H9 (cell line): ENCODE data around the gene SLC24A3. TPM values are rescaled to one million over a fixed set of nuclear protein-coding genes. Genes with fewer than 3 reads are reported as not detected.

Source experiments
- DNase-seq: peaks from one replicate; pipeline ENCODE4 v3.0.0-alpha.2; 2017
- H2AFZ ChIP-seq: one replicate; pipeline ENCODE4 v1.6.1; 2013; ENCODE audit warnings: mild to moderate bottlenecking, low read length, control low read depth, moderate library complexity
- H2AK5ac ChIP-seq: 2 replicates; pipeline ENCODE4 v1.6.1; 2013; ENCODE audit warnings: low read length, control low read depth, mixed read lengths; ENCODE audit not compliant: insufficient read length
- H2BK120ac ChIP-seq: one replicate; pipeline ENCODE4 v1.6.1; 2013; ENCODE audit warnings: low read depth, mild to moderate bottlenecking, low read length, control low read depth, inconsistent platforms; ENCODE audit not compliant: poor library complexity, severe bottlenecking
- H2BK12ac ChIP-seq: 2 replicates; pipeline ENCODE4 v1.6.1; 2013; ENCODE audit warnings: low read length, control low read depth, mixed read lengths, low read depth; ENCODE audit not compliant: insufficient read length
- H2BK15ac ChIP-seq: 2 replicates; pipeline ENCODE4 v1.6.1; 2013; ENCODE audit warnings: low read depth, low read length, control low read depth
- H2BK20ac ChIP-seq: one replicate; pipeline ENCODE4 v1.6.1; 2013; ENCODE audit warnings: low read depth, mild to moderate bottlenecking, low read length, control low read depth, inconsistent platforms; ENCODE audit not compliant: poor library complexity, severe bottlenecking
- H2BK5ac ChIP-seq: 2 replicates; pipeline ENCODE4 v1.6.1; 2013; ENCODE audit warnings: low read length, control low read depth, mixed read lengths; ENCODE audit not compliant: insufficient read length
- H3K14ac ChIP-seq: 2 replicates; pipeline ENCODE4 v1.6.1; 2013; ENCODE audit warnings: low read length, control low read depth; ENCODE audit not compliant: insufficient read depth
- H3K18ac ChIP-seq: 2 replicates; pipeline ENCODE4 v1.6.1; 2013; ENCODE audit warnings: low read depth, mild to moderate bottlenecking, mixed read lengths, low read length, control low read depth; ENCODE audit not compliant: insufficient read length
- H3K23ac ChIP-seq: 2 replicates; pipeline ENCODE4 v1.6.1; 2013; ENCODE audit warnings: low read length, control low read depth, mixed read lengths, low read depth; ENCODE audit not compliant: insufficient read length
- H3K23me2 ChIP-seq: 2 replicates; pipeline ENCODE4 v1.6.1; 2013; ENCODE audit warnings: low read depth, mild to moderate bottlenecking, mixed read lengths, low read length, control low read depth; ENCODE audit not compliant: insufficient read length, poor library complexity, severe bottlenecking
- H3K27ac ChIP-seq: 2 replicates; pipeline ENCODE4 v1.5.1; 2013; ENCODE audit warnings: low read length, control low read depth, mixed read lengths, low read depth; ENCODE audit not compliant: insufficient read length
- H3K27me3 ChIP-seq: 2 replicates; pipeline ENCODE4 v1.6.1; 2013; ENCODE audit warnings: low read length, control low read depth, inconsistent platforms; ENCODE audit not compliant: insufficient read depth
- H3K4ac ChIP-seq: 2 replicates; pipeline ENCODE4 v1.6.1; 2013; ENCODE audit warnings: low read depth, mild to moderate bottlenecking, control low read depth, inconsistent platforms, low read length, moderate library complexity
- H3K4me1 ChIP-seq: 2 replicates; pipeline ENCODE4 v1.6.1; 2013; ENCODE audit warnings: low read length, control low read depth, inconsistent platforms; ENCODE audit not compliant: insufficient read depth
- H3K4me2 ChIP-seq: 2 replicates; pipeline ENCODE4 v1.6.1; 2013; ENCODE audit warnings: low read length, control low read depth, mixed read lengths; ENCODE audit not compliant: insufficient read length, insufficient read depth
- H3K56ac ChIP-seq: 2 replicates; pipeline ENCODE4 v1.6.1; 2013; ENCODE audit warnings: low read depth, mild to moderate bottlenecking, mixed read lengths, low read length, control low read depth; ENCODE audit not compliant: insufficient read length
- H3K79me1 ChIP-seq: 2 replicates; pipeline ENCODE4 v1.6.1; 2013; ENCODE audit warnings: low read depth, mild to moderate bottlenecking, moderate library complexity, low read length, control low read depth, inconsistent platforms; ENCODE audit not compliant: insufficient read depth, poor library complexity, severe bottlenecking
- H3K79me2 ChIP-seq: 2 replicates; pipeline ENCODE4 v1.6.1; 2013; ENCODE audit warnings: low read length, control low read depth, inconsistent platforms; ENCODE audit not compliant: insufficient read depth
- H3K9ac ChIP-seq: 2 replicates; pipeline ENCODE4 v1.6.1; 2013; ENCODE audit warnings: low read length, control low read depth, mixed read lengths; ENCODE audit not compliant: insufficient read length; ENCODE audit errors: extremely low read depth
- H3K9me3 ChIP-seq: one replicate; pipeline ENCODE4 v1.6.1; 2013; ENCODE audit warnings: low read depth, low read length, inconsistent platforms; ENCODE audit not compliant: control insufficient read depth
- H3T11ph ChIP-seq: one replicate; pipeline ENCODE4 v1.6.1; 2013; ENCODE audit warnings: mild to moderate bottlenecking, low read length, control low read depth, inconsistent platforms
- H4K20me1 ChIP-seq: one replicate; pipeline ENCODE4 v1.6.1; 2013; ENCODE audit not compliant: control insufficient read depth, insufficient read length, insufficient read depth
- H4K5ac ChIP-seq: 2 replicates; pipeline ENCODE4 v1.6.1; 2013; ENCODE audit warnings: low read depth, mild to moderate bottlenecking, mixed read lengths, low read length, control low read depth; ENCODE audit not compliant: insufficient read length
- H4K8ac ChIP-seq: replicated peaks from 2 replicates; pipeline ENCODE4 v1.6.1; 2013; ENCODE audit warnings: low read length, control low read depth, mixed read lengths, low read depth; ENCODE audit not compliant: insufficient read length
- H4K91ac ChIP-seq: 2 replicates; pipeline ENCODE4 v1.6.1; 2013; ENCODE audit warnings: low read depth, mild to moderate bottlenecking, moderate library complexity, mixed read lengths, low read length, control low read depth; ENCODE audit not compliant: insufficient read length
- H3K27ac Mint-ChIP-seq, 3 experiments: 2 replicates in 2 of 3; 3 replicates in 1 of 3; pipeline ENCODE4 v1.8.0; 2020 to 2021; ENCODE audit warnings: mixed read lengths in 3 of 3, mild to moderate bottlenecking in 1 of 3, moderate library complexity in 1 of 3
- H3K27me3 Mint-ChIP-seq: 2 replicates; pipeline ENCODE4 v1.8.0; 2021; ENCODE audit warnings: low read depth, mild to moderate bottlenecking, moderate library complexity, mixed read lengths
- H3K36me3 Mint-ChIP-seq, 3 experiments: 2 replicates in 2 of 3; 3 replicates in 1 of 3; pipeline ENCODE4 v1.8.0; 2020 to 2021; ENCODE audit warnings: low read depth in 3 of 3, mixed read lengths in 3 of 3; ENCODE audit not compliant: insufficient read depth in 1 of 3
- H3K4me1 Mint-ChIP-seq, 2 experiments: 2 replicates each; pipeline ENCODE4 v1.8.0; 2020; ENCODE audit warnings: mixed read lengths in 2 of 2
- H3K4me3 Mint-ChIP-seq, 2 experiments: 2 replicates in 1 of 2; 3 replicates in 1 of 2; pipeline ENCODE4 v1.8.0; 2020 to 2021; ENCODE audit warnings: mild to moderate bottlenecking in 2 of 2, mixed read lengths in 2 of 2, moderate library complexity in 1 of 2
- H3K9me3 Mint-ChIP-seq, 2 experiments: 2 replicates in 1 of 2; 3 replicates in 1 of 2; pipeline ENCODE4 v1.8.0; 2020; ENCODE audit warnings: mild to moderate bottlenecking in 2 of 2, mixed read lengths in 2 of 2, moderate library complexity in 1 of 2
- CTCF ChIP-seq: fragments of 200-600 bp; sonication (generic); conservative IDR thresholded peaks from 3 replicates; pipeline ENCODE4 v1.8.0; 2021; ENCODE audit warnings: antibody characterized with exemption, mild to moderate bottlenecking
- WGBS: extraction: QIAGEN DNeasy Blood & Tissue Kit; methylation state at CpG from one replicate; pipeline ENCODE4 v1.1.7; 2013; ENCODE audit warnings: missing lambda C conversion rate, low lambda C conversion rate, mixed read lengths; ENCODE audit not compliant: insufficient read length; ENCODE audit errors: extremely low coverage; 5-methylcytosine and 5-hydroxymethylcytosine counted together
- total RNA-seq: library from RNA; stranded (reverse); gene quantifications from 2 replicates; pipeline ENCODE4 v1.2.1, GENCODE V29; 2021

The SLC24A3 gene
- total RNA-seq, 1 experiment from 2014 or later = 0.83 TPM

GRCh38 chr20:19492116-19492515 lies 279.7 kb downstream of the SLC24A3 start:
- Mint-ChIP-seq H3K36me3 (no peaks in the 10 kb centered on the region; a peak in 1 of 7 replicates), H3K27ac (no peak overlapping the region), H3K4me1 (peaks cover 4 to 5% of the 10 kb centered on the region in 2 experiments), H3K27me3 (no peaks in the 10 kb centered on the region; the same call in 1 of the 2 replicates), H3K9me3 (no peaks in the 10 kb centered on the region), H3K4me3 (no peak overlapping the region)
- TF ChIP-seq CTCF = no peak
- H3K56ac ChIP-seq = no peak overlapping the region
- H3K23ac ChIP-seq = no peak overlapping the region
- DNase-seq = no peak
- peaks cover 3% of the 10 kb centered on the region for H4K20me1 ChIP-seq
- WGBS = no CpG with 5 or more reads among the region's 3 CpGs
- no peak overlapping the region for H2BK120ac ChIP-seq
- no peak overlapping the region for H3K4me2 ChIP-seq
- no peak overlapping the region for H4K8ac ChIP-seq
- no peaks in the 10 kb centered on the region for H3K79me1 ChIP-seq
- no peak overlapping the region for H4K91ac ChIP-seq
- H3K4me1 ChIP-seq = no peaks in the 10 kb centered on the region; the same call in 1 of the 2 replicates
- no peak overlapping the region for H2BK5ac ChIP-seq
- H2BK20ac ChIP-seq = no peak overlapping the region
- H2BK12ac ChIP-seq = no peak overlapping the region
- no peaks in the 10 kb centered on the region for H3K79me2 ChIP-seq
- peaks cover 2% of the 10 kb centered on the region; the same call in 1 of the 2 replicates for H3K27me3 ChIP-seq
- H3K9me3 ChIP-seq = no peaks in the 10 kb centered on the region
- no peak overlapping the region for H2AFZ ChIP-seq
- H4K5ac ChIP-seq = no peak overlapping the region
- H3K9ac ChIP-seq = no peak overlapping the region
- no peak overlapping the region for H2BK15ac ChIP-seq
- H3K4ac ChIP-seq = no peak overlapping the region
- no peaks in the 10 kb centered on the region for H3K23me2 ChIP-seq
- no peak overlapping the region for H3K27ac ChIP-seq
- H2AK5ac ChIP-seq = no peak overlapping the region
- no peak overlapping the region for H3T11ph ChIP-seq
- H3K14ac ChIP-seq = no peak overlapping the region
- no peak overlapping the region for H3K18ac ChIP-seq
